Cerebellar nuclear complex (tissue), 1 donor: ENCODE measurements around the gene TMEM119.
"Not testable (repeated sequence)": the region's sequence is repeated elsewhere in the genome, so short reads cannot be mapped to it uniquely, and the experiment has no call there.

Experiments used
- DNase-seq, 2 experiments: peaks; one replicate each; lab custom pipeline; 2025; lab: John Stamatoyannopoulos, UW

Gene TMEM119

GRCh38 chr12:108599948-108600701 lies 2.2 kb upstream of the TMEM119 start:
- no peak for DNase-seq

- DNase-seq, result no peak
Measured at GRCh38 chr12:108599541-108599940, 1.7 kb upstream of the TMEM119 start.

- no peak for DNase-seq
Measured at GRCh38 chr12:108598553-108599250, 818 bp upstream of the TMEM119 start.

- no peak for DNase-seq
Measured at GRCh38 chr12:108596854-108597558, 878 bp downstream of the TMEM119 start.

GRCh38 chr12:108595711-108596647 lies 1.9 kb downstream of the TMEM119 start:
- DNase-seq, result no peak

GRCh38 chr12:108594960-108595710 lies 2.7 kb downstream of the TMEM119 start:
- DNase-seq, result no peak

GRCh38 chr12:108594323-108594903 lies 3.5 kb downstream of the TMEM119 start:
- no peak for DNase-seq

GRCh38 chr12:108592033-108592909 lies 5.6 kb downstream of the TMEM119 start:
- DNase-seq, result no peak

GRCh38 chr12:108591267-108591980 lies 6.5 kb downstream of the TMEM119 start:
- no peak for DNase-seq

GRCh38 chr12:108590463-108590862 lies 7.4 kb downstream of the TMEM119 start:
- not testable (repeated sequence) for DNase-seq

GRCh38 chr12:108589840-108590229 lies 8.0 kb downstream of the TMEM119 start:
- DNase-seq, result no peak

- no peak for DNase-seq
Measured at GRCh38 chr12:108589028-108589839, 8.7 kb downstream of the TMEM119 start.

GRCh38 chr12:108587826-108588225 lies 10.1 kb downstream of the TMEM119 start:
- no peak for DNase-seq

- DNase-seq, result no peak
Measured at GRCh38 chr12:108586306-108586705, 11.6 kb downstream of the TMEM119 start.

GRCh38 chr12:108585864-108586263 lies 12.0 kb downstream of the TMEM119 start:
- DNase-seq, result no peak

GRCh38 chr12:108584456-108585065 lies 13.3 kb downstream of the TMEM119 start:
- DNase-seq, result no peak

GRCh38 chr12:108583991-108584390 lies 13.9 kb downstream of the TMEM119 start:
- DNase-seq, result no peak
